AG10803 (cell line): ENCODE measurements around the gene FHAD1.

Source experiments
- DNase-seq: peaks from one replicate; pipeline ENCODE4 v3.0.0; 2010; ENCODE audit warnings: low read depth
- H3K4me3 ChIP-seq: 2 replicates; pipeline ENCODE4 v1.5.1; 2011; ENCODE audit warnings: mild to moderate bottlenecking, low read length, control low read depth
- CTCF ChIP-seq: conservative IDR thresholded peaks from 2 replicates; pipeline ENCODE4 v1.5.1; 2011; ENCODE audit warnings: mild to moderate bottlenecking, low read length, control low read depth, inconsistent platforms

Gene FHAD1

GRCh38 chr1:15276691-15277446, 29.8 kb downstream of the FHAD1 start:
- TF ChIP-seq CTCF = no peak
- H3K4me3 ChIP-seq = no peak overlapping the region
- DNase-seq = no peak

DNA sequence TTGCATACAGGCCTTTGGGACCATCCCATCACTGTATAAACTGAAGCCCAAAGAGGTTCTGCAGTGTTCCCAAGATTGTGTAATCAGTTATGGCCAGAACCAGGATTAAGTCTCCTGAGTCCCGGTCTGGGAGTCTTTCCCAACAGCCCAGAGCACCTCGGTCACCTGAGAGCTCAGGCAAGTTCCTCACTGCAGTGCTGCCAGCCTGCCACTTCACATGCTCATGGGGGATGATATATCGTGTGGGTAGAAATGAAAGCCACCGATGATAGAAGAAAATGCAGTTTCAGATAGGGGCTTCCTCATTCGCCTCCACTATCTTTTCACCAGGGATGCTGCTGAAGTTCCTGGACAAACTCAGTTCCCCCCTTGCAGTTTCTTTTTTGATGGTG, 30.4 kb downstream of the FHAD1 start:
- DNase-seq = no peak
- no peak for TF ChIP-seq CTCF
- H3K4me3 ChIP-seq = no peak overlapping the region

GRCh38 chr1:15277933-15278332, 30.9 kb downstream of the FHAD1 start:
- DNase-seq = no peak
- H3K4me3 ChIP-seq = no peak overlapping the region
- TF ChIP-seq CTCF = no peak

DNA sequence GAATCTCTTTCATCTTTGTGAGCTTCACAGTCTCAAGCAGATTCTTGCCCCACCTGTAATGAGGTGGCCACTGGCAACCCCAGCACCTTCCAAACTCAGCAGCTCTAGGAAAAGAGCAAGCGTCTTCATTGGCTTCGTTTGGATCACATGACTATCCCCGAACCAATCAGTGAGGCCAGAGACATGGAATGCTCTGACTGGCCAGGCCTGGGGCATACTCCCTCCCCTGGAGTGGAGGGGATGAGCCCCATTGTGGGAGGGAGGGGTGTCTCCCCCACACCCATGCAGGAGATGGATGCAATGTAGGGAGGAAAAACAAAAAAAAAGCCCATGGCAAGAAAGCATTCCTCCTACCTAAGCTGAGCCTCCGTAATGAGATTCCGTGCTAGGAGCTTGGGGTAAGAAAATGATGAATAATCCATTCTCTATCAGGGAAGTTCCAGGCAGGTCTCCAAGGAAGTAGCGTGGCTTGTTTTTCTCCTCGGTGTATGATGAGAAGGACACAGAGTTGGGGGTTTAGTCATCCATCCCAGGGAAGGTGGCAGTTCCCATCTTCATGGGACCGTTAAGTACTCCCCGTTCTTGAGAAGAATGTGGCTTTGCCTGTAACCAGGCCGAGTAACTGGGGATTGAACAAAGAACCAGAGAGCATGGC, 32.7 kb downstream of the FHAD1 start:
- DNase-seq = no peak
- TF ChIP-seq CTCF = no peak
- no peak overlapping the region for H3K4me3 ChIP-seq

- no peak for TF ChIP-seq CTCF
- no peak for DNase-seq
- no peak overlapping the region for H3K4me3 ChIP-seq
Measured at GRCh38 chr1:15280416-15280815, 33.4 kb downstream of the FHAD1 start.

DNA sequence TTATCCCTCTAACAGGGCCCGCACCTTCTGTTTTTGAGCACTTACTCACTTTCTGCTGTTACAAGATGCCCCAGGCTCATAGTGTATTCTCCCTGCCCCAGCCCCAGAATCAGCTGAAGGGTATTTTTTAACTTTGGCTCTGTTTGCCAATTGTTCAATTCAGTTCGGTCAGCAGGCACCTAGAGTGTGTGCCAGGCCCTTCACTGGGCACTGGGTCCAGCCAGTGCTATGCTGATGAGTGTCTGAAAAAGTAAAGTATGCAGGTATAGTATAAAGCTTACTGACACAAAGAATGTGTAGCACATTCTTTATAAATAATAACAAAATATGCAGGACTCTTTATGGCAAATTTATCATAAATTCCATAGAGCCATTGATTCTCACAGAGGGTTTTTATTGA, 35.0 kb downstream of the FHAD1 start:
- no peak for DNase-seq
- no peak for TF ChIP-seq CTCF
- no peak overlapping the region for H3K4me3 ChIP-seq
